Activated CD8-positive, alpha-beta T cell treated with anti-CD3 and anti-CD28 coated beads for 36 hours (primary cell): ENCODE results near the gene MANSC1. TPM values are rescaled to one million over a fixed set of nuclear protein-coding genes. Genes with fewer than 3 reads are reported as not detected.

Source experiments
- ATAC-seq: fragments of 200-7000 bp; cut with Tn5 transposase; one replicate; pipeline ENCODE4 v1.10.0; 2021; ENCODE audit warnings: mild to moderate bottlenecking, moderate library complexity
- CTCF ChIA-PET: fragments of 350-600 bp; sonication (Branson Sonifier 250); formaldehyde crosslinking; loops from one replicate; lab custom pipeline; 2021; ENCODE audit warnings: antibody characterized with exemption; lab: Charles Lee
- POLR2A ChIA-PET: fragments of 350-600 bp; sonication (Branson Sonifier 250); formaldehyde crosslinking; loops from one replicate; lab custom pipeline; 2021; ENCODE audit warnings: antibody characterized with exemption; lab: Charles Lee
- DNase-seq: peaks from one replicate; pipeline ENCODE4 v3.0.0-alpha.2; 2020
- H3K27ac Mint-ChIP-seq: one replicate; pipeline ENCODE4 v1.8.0; 2021; ENCODE audit warnings: mild to moderate bottlenecking, mixed read lengths
- H3K27me3 Mint-ChIP-seq: one replicate; pipeline ENCODE4 v1.8.0; 2021; ENCODE audit warnings: mixed read lengths
- H3K36me3 Mint-ChIP-seq: one replicate; pipeline ENCODE4 v1.8.0; 2021; ENCODE audit warnings: low read depth, mixed read lengths
- H3K4me1 Mint-ChIP-seq: one replicate; pipeline ENCODE4 v1.8.0; 2021; ENCODE audit warnings: low read depth, mixed read lengths
- H3K4me3 Mint-ChIP-seq: one replicate; pipeline ENCODE4 v1.8.0; 2021; ENCODE audit warnings: mild to moderate bottlenecking, moderate library complexity, mixed read lengths
- H3K9me3 Mint-ChIP-seq: one replicate; pipeline ENCODE4 v1.8.0; 2021; ENCODE audit warnings: mixed read lengths
- CTCF ChIP-seq: fragments of 200-600 bp; IDR thresholded peaks from one replicate; pipeline ENCODE4 v1.8.0; 2022; ENCODE audit warnings: antibody characterized with exemption, mild to moderate bottlenecking
- intact Hi-C: fragments of 100-400 bp; cut with micrococcal nuclease; formaldehyde crosslinking; loops from one replicate; pipeline ENCODE4 v1.10.0; 2022
- total RNA-seq, 2 experiments: library from RNA; stranded (reverse); gene quantifications; one replicate each; pipeline ENCODE4 v1.2.3, GENCODE V29; 2021

Gene MANSC1
- total RNA-seq, 2 experiments from 2014 or later, result 0.09 to 0.20 TPM

- intact Hi-C loops, result no loop called here
- POLR2A ChIA-PET, result interaction anchor here (0.7 to 0.8 kb wide), 2 partner anchors 60 to 70 kb away, joined by 3 read pairs; no protein-coding TSS in a partner anchor
- peaks cover 21% of the 10 kb centered on the region for H3K36me3 Mint-ChIP-seq
- H3K9me3 Mint-ChIP-seq, result peaks cover 10% of the 10 kb centered on the region
- H3K4me1 Mint-ChIP-seq, result peaks cover 35% of the 10 kb centered on the region
- peak overlapping the region; percentile 73 for H3K27ac Mint-ChIP-seq
- no peak for ATAC-seq
- no peak overlapping the region for H3K4me3 Mint-ChIP-seq
- no peak for DNase-seq
- H3K27me3 Mint-ChIP-seq, result no peaks in the 10 kb centered on the region
- CTCF ChIA-PET, result interaction anchor here (1.6 kb wide), 1 partner anchor 167 kb away, joined by 4 read pairs; no protein-coding TSS in a partner anchor
- no peak for TF ChIP-seq CTCF
Observed at GRCh38 chr12:12396694-12397093, 46.7 kb upstream of the MANSC1 start.

GRCh38 chr12:12393171-12393570, 43.1 kb upstream of the MANSC1 start:
- no peaks in the 10 kb centered on the region for H3K27me3 Mint-ChIP-seq
- H3K4me3 Mint-ChIP-seq, result no peak overlapping the region
- intact Hi-C loops, result no loop called here
- peaks cover 28% of the 10 kb centered on the region for H3K36me3 Mint-ChIP-seq
- no peak for TF ChIP-seq CTCF
- ChIA-PET POLR2A (no interaction called here), CTCF (no interaction called here)
- peaks cover 19% of the 10 kb centered on the region for H3K4me1 Mint-ChIP-seq
- no peak overlapping the region for H3K27ac Mint-ChIP-seq
- DNase-seq (no peak), ATAC-seq (no peak)
- H3K9me3 Mint-ChIP-seq, result peaks cover 3% of the 10 kb centered on the region

GRCh38 chr12:12392413-12392812, 42.4 kb upstream of the MANSC1 start:
- Mint-ChIP-seq H3K27ac (no peak overlapping the region), H3K27me3 (no peaks in the 10 kb centered on the region), H3K36me3 (peaks cover 32% of the 10 kb centered on the region), H3K4me1 (peaks cover 19% of the 10 kb centered on the region), H3K9me3 (peaks cover 3% of the 10 kb centered on the region), H3K4me3 (no peak overlapping the region)
- ChIA-PET CTCF (no interaction called here), POLR2A (interaction anchor here (0.6 kb wide), 1 partner anchor 794 kb away, joined by 4 read pairs; no protein-coding TSS in a partner anchor)
- no peak for ATAC-seq
- no peak for TF ChIP-seq CTCF
- DNase-seq, result no peak
- intact Hi-C loops, result no loop called here

GRCh38 chr12:12387501-12387900, 37.5 kb upstream of the MANSC1 start:
- Mint-ChIP-seq H3K27ac (peak overlapping the region; percentile 37), H3K4me3 (no peak overlapping the region), H3K36me3 (peaks cover 49% of the 10 kb centered on the region), H3K27me3 (no peaks in the 10 kb centered on the region), H3K4me1 (peaks cover 37% of the 10 kb centered on the region), H3K9me3 (no peaks in the 10 kb centered on the region)
- POLR2A ChIA-PET, result interaction anchor here (1.0 kb wide), 1 partner anchor 8 kb away, joined by 4 read pairs; no protein-coding TSS in a partner anchor
- CTCF ChIA-PET, result interaction anchor here (4.1 kb wide), 1 partner anchor 10 kb away, joined by 15 read pairs; no protein-coding TSS in a partner anchor
- no peak for TF ChIP-seq CTCF
- DNase-seq (no peak), ATAC-seq (no peak)
- intact Hi-C loops, result no loop called here

- intact Hi-C loops, result loop anchor here (5.0 kb wide), 1 partner anchor 93 kb away; no protein-coding TSS in a partner anchor
- peaks cover 57% of the 10 kb centered on the region for H3K36me3 Mint-ChIP-seq
- ATAC-seq (peak; percentile 80), DNase-seq (peak; percentile 83)
- H3K27me3 Mint-ChIP-seq, result no peaks in the 10 kb centered on the region
- ChIA-PET POLR2A (interaction anchor here (0.6 to 1.6 kb wide), 8 partner anchors 10 to 331 kb away, joined by 3 to 5 read pairs (median 3); partner anchors contain the start of genes BORCS5, DUSP16 and MANSC1), CTCF (interaction anchor here (0.8 to 4.1 kb wide), 12 partner anchors 8 to 352 kb away, joined by 3 to 15 read pairs (median 4); no protein-coding TSS in a partner anchor)
- H3K4me1 Mint-ChIP-seq, result peaks cover 58% of the 10 kb centered on the region
- no peak for TF ChIP-seq CTCF
- peak overlapping the region; percentile 92 for H3K27ac Mint-ChIP-seq
- H3K4me3 Mint-ChIP-seq, result peak overlapping the region; percentile 36
- peaks cover 10% of the 10 kb centered on the region for H3K9me3 Mint-ChIP-seq
Observed at GRCh38 chr12:12384571-12385340, 34.7 kb upstream of the MANSC1 start.
